IgD-negative memory B cell (primary cell): ENCODE measurements around the gene KMT5C. TPM values are rescaled to one million over a fixed set of nuclear protein-coding genes. Genes with fewer than 3 reads are reported as not detected.

Source experiments
- H3K27ac Mint-ChIP-seq, 3 donors: one replicate each; pipeline ENCODE4 v1.8.0; 2020 to 2022; ENCODE audit warnings: mild to moderate bottlenecking in 3 of 3, mixed read lengths in 3 of 3, moderate library complexity in 1 of 3
- H3K27me3 Mint-ChIP-seq: one replicate; pipeline ENCODE4 v1.8.0; 2021; ENCODE audit warnings: mixed read lengths
- H3K36me3 Mint-ChIP-seq: one replicate; pipeline ENCODE4 v1.8.0; 2020; ENCODE audit warnings: mild to moderate bottlenecking, mixed read lengths
- H3K4me1 Mint-ChIP-seq, 3 donors: one replicate each; pipeline ENCODE4 v1.8.0; 2020 to 2022; ENCODE audit warnings: mixed read lengths in 3 of 3, mild to moderate bottlenecking in 1 of 3
- H3K4me3 Mint-ChIP-seq, 4 donors: one replicate each; pipeline ENCODE4 v1.8.0; 2020 to 2022; ENCODE audit warnings: mild to moderate bottlenecking in 4 of 4, mixed read lengths in 4 of 4, moderate library complexity in 3 of 4
- H3K9me3 Mint-ChIP-seq, 3 donors: one replicate each; pipeline ENCODE4 v1.8.0; 2020 to 2021; ENCODE audit warnings: mixed read lengths in 3 of 3, mild to moderate bottlenecking in 1 of 3
- polyA plus RNA-seq: library from polyadenylated mRNA; unstranded; fragments of 300-500 nt; fragmentation: Illumina TruSeq; gene quantifications from one replicate; pipeline ENCODE4 v1.2.3, GENCODE V29; 2021

Gene KMT5C
- polyA plus RNA-seq, 1 donor from 2014 or later, result 2.3 TPM

DNA sequence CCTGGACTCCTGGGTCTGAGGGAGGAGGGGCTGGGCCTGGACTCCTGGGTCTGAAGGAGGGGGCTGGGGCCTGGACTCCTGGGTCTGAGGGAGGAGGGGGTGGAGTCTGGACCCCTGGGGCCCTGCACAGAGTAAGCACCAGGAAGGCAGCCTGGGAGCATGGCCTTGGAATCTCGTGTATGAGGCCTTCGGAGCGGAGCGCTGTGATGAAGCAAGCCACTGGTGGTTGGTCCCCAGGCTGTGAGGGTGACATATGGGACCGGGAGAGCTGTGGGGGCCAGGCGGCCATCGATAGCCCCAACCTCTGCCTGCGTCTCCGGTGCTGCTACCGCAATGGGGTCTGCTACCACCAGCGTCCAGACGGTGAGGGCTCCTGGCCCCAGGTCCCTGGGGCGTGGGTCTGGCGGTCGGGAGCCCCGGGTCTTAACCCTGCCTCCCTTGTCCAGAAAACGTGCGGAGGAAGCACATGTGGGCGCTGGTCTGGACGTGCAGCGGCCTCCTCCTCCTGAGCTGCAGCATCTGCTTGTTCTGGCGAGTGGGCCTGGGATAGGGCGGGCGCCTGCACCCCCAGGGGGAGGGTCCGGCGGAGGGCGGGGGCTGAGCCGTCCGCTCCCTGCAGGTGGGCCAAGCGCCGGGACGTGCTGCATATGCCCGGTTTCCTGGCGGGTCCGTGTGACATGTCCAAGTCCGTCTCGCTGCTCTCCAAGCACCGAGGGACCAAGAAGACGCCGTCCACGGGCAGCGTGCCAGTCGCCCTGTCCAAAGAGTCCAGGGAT, 37.9 kb downstream of the KMT5C start:
- Mint-ChIP-seq H3K4me3 (no peak overlapping the region), H3K4me1 (peaks cover 0 to 6% (median 6%) of the 10 kb centered on the region in 3 donors), H3K36me3 (peaks cover 4% of the 10 kb centered on the region), H3K9me3 (no peaks in the 10 kb centered on the region), H3K27me3 (peaks cover 10% of the 10 kb centered on the region), H3K27ac (no peak overlapping the region)

DNA sequence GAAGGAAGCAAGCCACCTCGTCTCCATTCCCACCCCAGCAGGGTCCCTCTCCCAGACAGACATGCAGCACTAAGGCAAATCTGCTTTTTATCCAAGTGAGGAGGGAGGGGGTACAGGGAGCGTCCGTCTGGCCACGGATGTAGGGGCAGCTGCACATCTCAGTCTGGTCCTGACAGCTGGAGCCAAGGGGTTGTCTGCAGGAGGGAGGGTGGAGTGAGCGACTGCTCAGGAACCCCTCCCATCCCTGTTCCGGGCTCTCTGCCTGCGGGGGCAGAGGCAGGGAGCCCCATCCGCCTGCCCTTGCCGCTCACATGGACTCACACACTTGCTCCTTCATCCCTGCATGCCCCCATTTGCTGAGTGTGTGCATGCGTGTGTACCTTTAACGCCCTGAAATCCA, 39.5 kb downstream of the KMT5C start:
- no peak overlapping the region for H3K27ac Mint-ChIP-seq

DNA sequence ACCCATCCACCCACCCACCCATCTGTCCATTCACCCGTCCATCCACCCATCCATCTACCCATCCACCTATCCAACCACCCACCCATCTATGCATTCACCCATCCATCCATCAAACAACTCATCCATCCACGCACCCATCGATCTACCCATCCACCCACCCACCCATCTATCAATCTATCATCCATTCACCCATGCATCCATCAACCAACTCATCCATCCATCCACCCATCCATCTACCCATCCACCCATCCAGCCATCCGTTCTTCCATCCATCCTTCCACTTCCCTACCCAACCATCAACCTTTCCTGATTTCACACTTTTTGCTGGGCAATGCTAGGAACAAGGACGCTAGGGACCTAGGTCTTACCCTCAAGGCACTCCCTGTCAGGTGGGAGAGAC, 42.3 kb downstream of the KMT5C start:
- Mint-ChIP-seq H3K4me3 (peak overlapping the region in 2 of 4 donors; percentile 79 to 97), H3K27me3 (no peaks in the 10 kb centered on the region), H3K9me3 (no peaks in the 10 kb centered on the region), H3K4me1 (peaks cover 20 to 24% (median 20%) of the 10 kb centered on the region in 3 donors), H3K36me3 (peaks cover 6% of the 10 kb centered on the region), H3K27ac (peak overlapping the region in 1 of 3 donors; percentile 50)

More for the DNA sequence above, 39.5 kb downstream of the KMT5C start:
- no peaks in the 10 kb centered on the region for H3K9me3 Mint-ChIP-seq
- peaks cover 4% of the 10 kb centered on the region for H3K36me3 Mint-ChIP-seq
- peaks cover 2% of the 10 kb centered on the region for H3K27me3 Mint-ChIP-seq
- H3K4me3 Mint-ChIP-seq, result no peak overlapping the region
- H3K4me1 Mint-ChIP-seq, result peaks cover 0 to 7% (median 5%) of the 10 kb centered on the region in 3 donors

DNA sequence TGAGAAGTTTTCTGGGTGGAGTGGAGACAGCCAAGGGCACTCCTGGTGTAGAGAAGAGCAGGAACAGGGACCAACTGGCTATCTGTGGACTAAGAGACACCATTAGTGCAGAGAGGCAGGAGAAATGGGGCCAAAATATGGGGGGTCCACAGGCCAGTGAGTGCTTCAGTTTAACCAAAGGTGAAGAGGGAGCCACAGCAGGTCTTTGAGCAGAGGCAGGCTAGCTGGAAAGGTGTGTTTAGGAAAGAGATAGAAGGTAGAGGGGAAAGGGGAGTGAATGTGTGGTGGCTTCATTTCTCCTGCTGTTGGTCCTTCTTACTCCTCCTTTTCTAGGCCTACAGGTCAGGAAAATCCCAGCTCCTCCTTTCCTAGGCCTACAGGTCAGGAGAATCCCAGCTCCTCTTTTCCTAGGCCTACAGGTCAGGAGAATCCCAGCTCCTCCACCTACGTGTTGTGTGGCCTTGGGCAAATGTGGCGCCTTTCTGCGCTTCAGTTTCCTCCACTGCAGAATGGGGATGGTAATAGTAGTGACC, 42.9 kb downstream of the KMT5C start:
- H3K4me1 Mint-ChIP-seq, result peaks cover 24 to 26% (median 26%) of the 10 kb centered on the region in 3 donors
- H3K9me3 Mint-ChIP-seq, result no peaks in the 10 kb centered on the region
- H3K36me3 Mint-ChIP-seq, result peaks cover 6% of the 10 kb centered on the region
- peak overlapping the region in 1 of 3 donors; percentile 50 for H3K27ac Mint-ChIP-seq
- H3K27me3 Mint-ChIP-seq, result no peaks in the 10 kb centered on the region
- peak overlapping the region; percentile 79 to 97 (median 88) for H3K4me3 Mint-ChIP-seq

DNA sequence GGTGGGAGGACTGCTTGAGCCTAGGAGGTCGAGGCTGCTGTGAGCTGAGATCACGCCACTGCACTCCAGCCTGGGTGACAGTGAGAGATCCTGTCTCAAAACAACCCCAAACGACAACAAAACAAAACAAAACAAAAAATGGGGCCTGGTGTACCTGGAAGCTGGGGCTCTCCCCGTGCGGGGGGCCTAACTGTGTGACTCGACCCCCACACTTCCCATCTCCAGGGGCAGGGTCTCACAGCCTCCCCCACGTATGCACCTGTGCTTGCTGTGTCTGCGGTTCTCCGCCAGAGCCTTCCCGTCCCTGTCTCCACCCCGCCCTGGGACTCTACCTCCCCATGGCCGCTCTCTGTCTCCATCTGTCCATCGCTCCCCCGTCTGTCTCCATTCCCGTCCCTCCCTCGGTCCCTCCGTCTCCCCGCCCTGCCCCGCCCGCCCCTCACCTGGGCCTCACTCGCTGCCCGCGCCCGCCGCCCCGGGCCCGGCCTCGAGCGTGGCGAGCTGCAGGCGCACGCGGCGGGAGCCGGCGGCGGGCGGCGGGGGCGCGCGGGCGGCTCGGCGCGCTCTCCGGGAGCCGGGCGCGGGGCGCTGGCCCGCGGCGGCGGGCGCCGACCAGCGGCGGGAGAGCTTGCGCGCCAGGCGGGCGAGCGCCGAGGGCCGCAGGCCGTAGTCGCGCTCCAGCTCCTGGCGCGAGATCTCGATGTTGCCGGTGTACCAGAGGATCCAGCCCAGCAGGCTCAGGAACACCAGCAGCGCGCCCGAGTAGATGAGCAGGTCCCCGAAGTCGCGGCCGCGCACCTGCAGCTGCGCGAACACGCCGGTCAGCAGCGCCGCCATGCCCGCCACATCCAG, 43.8 kb downstream of the KMT5C start:
- Mint-ChIP-seq H3K9me3 (no peaks in the 10 kb centered on the region), H3K27ac (peak overlapping the region in 2 of 3 donors; percentile 50 to 84), H3K36me3 (peaks cover 6% of the 10 kb centered on the region), H3K4me1 (peaks cover 24 to 34% (median 29%) of the 10 kb centered on the region in 3 donors), H3K4me3 (peak overlapping the region; percentile 83 to 97 (median 90)), H3K27me3 (no peaks in the 10 kb centered on the region)

DNA sequence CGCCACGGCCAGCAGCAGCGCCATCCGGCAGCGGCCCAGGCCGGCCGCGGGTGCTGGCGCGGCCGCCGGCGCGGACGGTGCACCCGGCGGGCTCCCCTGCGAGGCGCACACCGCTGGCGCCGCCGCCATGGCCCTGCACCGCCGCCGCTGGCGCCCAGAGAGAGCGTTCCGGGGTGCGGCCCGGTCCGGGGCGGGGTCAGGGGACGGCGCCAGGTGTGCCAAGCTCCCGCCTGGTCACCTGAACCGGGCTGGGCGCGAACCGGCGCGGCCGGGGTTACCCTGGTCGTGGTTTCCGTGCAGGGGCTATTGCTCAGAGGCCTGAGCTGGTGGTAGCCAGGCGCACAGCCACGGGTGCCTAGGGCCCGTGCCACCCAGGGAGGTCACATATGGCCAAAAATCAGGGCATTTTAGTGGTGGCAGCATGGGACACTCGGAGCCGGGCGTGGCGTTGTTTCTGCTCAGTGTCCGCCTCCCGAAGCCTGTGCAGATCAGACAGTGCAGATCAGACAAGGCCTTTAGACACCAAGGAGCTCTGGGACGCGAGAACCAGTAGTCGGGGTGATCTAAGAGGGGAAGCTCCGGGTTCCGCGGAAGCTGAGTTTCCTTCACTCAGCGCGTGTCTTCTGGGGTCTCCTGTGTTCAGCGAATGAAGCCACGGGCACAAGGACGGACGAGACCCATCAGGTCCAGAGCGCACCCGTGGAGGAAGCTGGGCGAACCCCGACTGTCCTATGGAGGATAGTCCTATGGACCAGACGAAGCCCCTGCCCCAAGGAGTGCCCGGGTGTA, 44.6 kb downstream of the KMT5C start, which contains the start of gene TMEM238:
Gene TMEM238 (minus strand): TSS at position 162 of the 789 bp plus-strand sequence. CDS start 33 bp downstream, at position 129.
- H3K27me3 Mint-ChIP-seq, result no peaks in the 10 kb centered on the region
- peak within 1 kb of the TSS; percentile 93 to 100 (median 98) for H3K27ac Mint-ChIP-seq
- H3K4me1 Mint-ChIP-seq, result peaks cover 24 to 40% (median 32%) of the 10 kb centered on the region in 3 donors
- no peaks in the 10 kb centered on the region for H3K9me3 Mint-ChIP-seq
- H3K36me3 Mint-ChIP-seq, result peaks cover 6% of the 10 kb centered on the region
- peak within 1 kb of the TSS; percentile 97 to 100 (median 100) for H3K4me3 Mint-ChIP-seq

DNA sequence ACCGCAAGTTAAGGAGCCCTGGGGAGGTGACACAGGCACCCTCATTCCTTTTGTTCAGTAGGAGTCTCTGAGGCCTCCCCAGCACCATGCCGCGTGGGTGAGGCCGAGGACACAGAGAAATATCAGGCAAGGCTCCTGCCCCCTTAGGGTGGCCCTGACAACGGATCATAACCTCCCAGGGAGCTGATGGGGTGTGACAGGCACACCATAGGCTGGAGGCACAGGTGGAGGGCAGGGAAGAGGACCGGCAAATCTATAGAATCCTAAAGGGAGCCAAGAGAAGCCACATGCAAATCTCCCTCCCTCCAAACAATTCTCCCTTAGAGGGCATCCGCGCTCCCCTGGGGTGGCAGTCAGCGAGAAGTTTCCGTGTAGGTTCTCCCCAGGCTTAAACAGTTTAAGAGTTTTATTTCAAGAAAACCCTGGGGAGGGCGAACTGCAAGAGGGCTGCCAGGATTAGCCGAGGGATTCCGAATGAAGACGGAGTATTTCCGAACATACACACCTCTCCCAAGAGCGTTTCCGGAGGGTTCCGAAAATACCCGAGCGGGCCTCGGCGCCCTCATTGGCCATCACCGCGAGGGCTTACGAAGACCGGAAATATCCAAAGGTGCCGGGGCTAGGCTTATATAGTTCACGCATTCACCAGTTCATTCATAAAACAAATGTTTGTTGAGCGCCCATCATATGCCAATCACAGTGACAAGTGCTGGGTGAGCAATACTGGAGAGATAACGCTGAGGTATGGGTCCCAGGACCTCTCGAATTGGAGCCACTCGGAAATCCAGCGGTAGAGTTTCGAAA, 45.4 kb downstream of the KMT5C start:
- Mint-ChIP-seq H3K4me3 (peak overlapping the region; percentile 97 to 100 (median 100)), H3K9me3 (no peaks in the 10 kb centered on the region), H3K4me1 (peaks cover 24 to 47% (median 32%) of the 10 kb centered on the region in 3 donors), H3K27me3 (no peaks in the 10 kb centered on the region), H3K36me3 (peaks cover 2% of the 10 kb centered on the region), H3K27ac (peak overlapping the region; percentile 93 to 100 (median 98))

DNA sequence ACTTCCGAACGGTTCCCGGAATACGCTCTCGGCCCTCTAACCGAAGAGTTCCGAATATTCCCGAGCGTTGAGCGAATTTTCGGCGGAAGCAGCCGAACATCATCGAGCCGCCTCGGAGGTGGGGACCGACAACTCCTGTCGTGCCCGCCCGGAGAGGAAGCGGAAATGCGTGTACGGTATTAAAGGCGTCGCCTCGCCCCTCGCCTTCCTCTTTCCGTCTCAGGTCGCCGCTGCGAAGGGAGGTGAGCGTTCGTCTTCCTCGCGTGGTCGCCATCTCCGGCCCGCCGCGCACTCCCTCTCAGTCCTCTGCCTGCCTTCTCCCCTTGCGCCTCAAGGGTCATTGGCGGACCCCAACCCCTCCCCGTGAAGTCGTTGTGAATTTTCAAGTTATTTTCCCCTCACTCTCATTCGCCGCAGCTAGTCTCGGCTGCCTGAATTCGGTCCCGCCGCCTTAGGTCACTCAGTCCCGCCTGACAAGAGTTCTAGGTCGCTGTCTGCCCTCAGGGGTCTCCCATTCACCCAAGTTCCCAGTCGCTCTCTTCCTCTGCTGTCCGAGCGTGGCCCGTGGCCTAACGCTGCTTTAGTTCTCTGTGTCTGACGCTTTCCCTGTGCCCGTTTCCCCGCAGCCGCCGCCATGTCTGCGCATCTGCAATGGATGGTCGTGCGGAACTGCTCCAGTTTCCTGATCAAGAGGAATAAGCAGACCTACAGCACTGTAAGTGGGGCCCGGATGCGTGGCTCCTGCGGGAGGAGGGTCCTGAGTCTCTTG, 46.2 kb downstream of the KMT5C start, which contains the start of gene RPL28:
Gene RPL28 (plus strand): TSS at position 209 of the 769 bp plus-strand sequence. CDS start 426 bp downstream, at position 635.
- H3K4me1 Mint-ChIP-seq, result peaks cover 28 to 51% (median 32%) of the 10 kb centered on the region in 3 donors

DNA sequence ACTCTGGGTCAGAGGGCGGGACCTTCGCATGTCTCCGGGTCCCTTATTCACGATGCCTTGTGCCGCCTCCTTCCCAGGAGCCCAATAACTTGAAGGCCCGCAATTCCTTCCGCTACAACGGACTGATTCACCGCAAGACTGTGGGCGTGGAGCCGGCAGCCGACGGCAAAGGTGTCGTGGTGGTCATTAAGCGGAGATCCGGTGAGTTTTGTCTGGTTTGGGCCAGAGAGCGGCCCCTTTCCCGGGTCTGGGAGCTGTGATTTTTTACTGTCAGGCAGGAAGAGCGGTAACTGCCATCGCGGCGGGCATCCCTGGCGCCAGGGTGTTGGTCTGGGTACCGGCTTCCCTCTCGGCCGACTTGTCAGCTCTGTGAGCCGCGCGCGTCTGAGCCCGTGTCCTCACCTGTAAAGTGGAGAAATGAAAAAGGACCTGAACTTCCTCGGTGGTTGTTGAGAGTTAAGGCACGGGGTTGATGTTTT, 46.9 kb downstream of the KMT5C start:
- Mint-ChIP-seq H3K4me1 (peaks cover 29 to 51% (median 32%) of the 10 kb centered on the region in 3 donors), H3K4me3 (peak overlapping the region; percentile 97 to 100 (median 100)), H3K27ac (peak overlapping the region; percentile 93 to 100 (median 98)), H3K27me3 (no peaks in the 10 kb centered on the region), H3K9me3 (no peaks in the 10 kb centered on the region), H3K36me3 (peaks cover 2% of the 10 kb centered on the region)

More for the DNA sequence above, 46.2 kb downstream of the KMT5C start, which contains the start of gene RPL28:
- Mint-ChIP-seq H3K9me3 (no peaks in the 10 kb centered on the region), H3K4me3 (peak within 1 kb of the TSS; percentile 97 to 100 (median 100)), H3K27ac (peak within 1 kb of the TSS; percentile 93 to 100 (median 98)), H3K36me3 (peaks cover 2% of the 10 kb centered on the region), H3K27me3 (no peaks in the 10 kb centered on the region)

DNA sequence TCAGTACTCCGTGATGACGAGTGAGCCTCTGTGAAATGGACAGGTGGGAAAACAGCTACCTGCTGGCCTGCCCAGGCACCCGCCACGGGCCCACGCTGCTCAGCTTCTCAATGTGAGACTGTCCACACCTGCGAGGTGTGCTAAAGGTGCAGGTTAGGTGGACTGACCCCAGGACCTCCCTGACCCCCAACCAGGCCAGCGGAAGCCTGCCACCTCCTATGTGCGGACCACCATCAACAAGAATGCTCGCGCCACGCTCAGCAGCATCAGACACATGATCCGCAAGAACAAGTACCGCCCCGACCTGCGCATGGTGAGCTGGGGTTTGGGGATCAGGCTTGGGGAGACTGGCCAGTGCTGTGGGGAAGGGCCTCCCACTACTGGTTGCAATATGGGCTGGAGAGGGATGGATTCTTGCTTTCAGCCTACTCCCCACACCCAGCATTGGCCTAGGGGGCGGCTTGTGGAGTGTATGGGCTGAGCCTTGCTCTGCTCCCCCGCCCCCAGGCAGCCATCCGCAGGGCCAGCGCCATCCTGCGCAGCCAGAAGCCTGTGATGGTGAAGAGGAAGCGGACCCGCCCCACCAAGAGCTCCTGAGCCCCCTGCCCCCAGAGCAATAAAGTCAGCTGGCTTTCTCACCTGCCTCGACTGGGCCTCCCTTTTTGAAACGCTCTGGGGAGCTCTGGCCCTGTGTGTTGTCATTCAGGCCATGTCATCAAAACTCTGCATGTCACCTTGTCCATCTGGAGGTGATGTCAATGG, 48.2 kb downstream of the KMT5C start:
- no peaks in the 10 kb centered on the region for H3K27me3 Mint-ChIP-seq
- peak overlapping the region; percentile 97 to 100 (median 100) for H3K4me3 Mint-ChIP-seq
- H3K36me3 Mint-ChIP-seq, result peaks cover 4% of the 10 kb centered on the region
- H3K4me1 Mint-ChIP-seq, result peaks cover 30 to 51% (median 34%) of the 10 kb centered on the region in 3 donors
- H3K27ac Mint-ChIP-seq, result peak overlapping the region in 2 of 3 donors; percentile 78 to 93
- H3K9me3 Mint-ChIP-seq, result no peaks in the 10 kb centered on the region

DNA sequence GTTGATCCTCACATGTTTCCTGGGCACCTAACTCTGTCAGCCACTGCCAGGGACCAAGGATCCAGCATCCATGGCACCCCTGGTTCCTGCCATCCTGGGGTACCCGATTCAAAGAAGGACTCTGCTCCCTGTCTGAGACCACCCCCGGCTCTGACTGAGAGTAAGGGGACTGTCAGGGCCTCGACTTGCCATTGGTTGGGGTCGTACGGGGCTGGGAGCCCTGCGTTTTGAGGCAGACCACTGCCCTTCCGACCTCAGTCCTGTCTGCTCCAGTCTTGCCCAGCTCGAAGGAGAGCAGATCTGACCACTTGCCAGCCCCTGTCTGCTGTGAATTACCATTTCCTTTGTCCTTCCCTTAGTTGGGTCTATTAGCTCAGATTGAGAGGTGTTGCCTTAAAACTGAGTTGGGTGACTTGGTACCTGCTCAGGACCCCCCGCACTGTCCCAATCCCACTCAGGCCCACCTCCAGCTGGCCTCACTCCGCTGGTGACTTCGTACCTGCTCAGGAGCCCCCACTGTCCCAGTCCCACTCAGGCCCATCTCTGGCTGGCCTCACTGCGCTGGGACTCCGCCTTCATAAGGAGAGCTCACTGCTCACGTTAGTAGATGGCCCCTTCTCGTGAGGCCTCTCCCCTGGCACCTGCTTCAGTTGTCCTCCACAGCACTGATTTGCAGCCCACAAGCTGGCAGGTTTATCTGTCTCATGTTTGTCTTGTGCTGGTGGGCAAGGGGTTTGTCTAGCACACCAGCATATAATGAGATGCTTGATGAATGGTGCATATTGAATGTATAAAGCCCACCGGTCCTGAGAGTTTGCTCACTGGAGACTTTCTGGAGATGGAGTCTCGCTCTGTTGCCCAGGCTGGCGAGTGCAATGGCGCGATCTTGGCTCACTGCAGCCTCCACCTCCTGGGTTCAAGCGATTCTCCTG, 50.0 kb downstream of the KMT5C start:
- no peaks in the 10 kb centered on the region for H3K27me3 Mint-ChIP-seq
- H3K4me1 Mint-ChIP-seq, result peaks cover 26 to 43% (median 31%) of the 10 kb centered on the region in 3 donors
- H3K9me3 Mint-ChIP-seq, result no peaks in the 10 kb centered on the region
- H3K4me3 Mint-ChIP-seq, result peak overlapping the region in 3 of 4 donors; percentile 41 to 97 (median 43)
- peaks cover 4% of the 10 kb centered on the region for H3K36me3 Mint-ChIP-seq
- peak overlapping the region in 1 of 3 donors; percentile 56 for H3K27ac Mint-ChIP-seq
